ENCODE data around the gene SERPINB8. TPM values are rescaled to one million over a fixed set of nuclear protein-coding genes. Genes with fewer than 3 reads are reported as not detected.
"Not testable (repeated sequence)": the region's sequence is repeated elsewhere in the genome, so short reads cannot be mapped to it uniquely, and the experiment has no call there.

Gene SERPINB8
- 23.5 and 32.0 TPM in 2 replicates for total RNA-seq

- TF ChIP-seq CTCF (IDR thresholded peaks at IDR 0.05; ENCODE audit: insufficient read depth, low read depth, low read length), result no peak
- peak; percentile 95 for DNase-seq (ENCODE audit: low read depth)
- peak within 1 kb of the TSS; percentile 73 for H3K4me3 ChIP-seq (ENCODE audit: low read depth, low read length)
Measured at GRCh38 chr18:63969942-63970808, at the start of gene SERPINB8. Gene SERPINB8, plus strand, starts transcription at chr18:63970081. Its CDS starts 8,228 bp downstream, at chr18:63978309.

- TF ChIP-seq CTCF (IDR thresholded peaks at IDR 0.05; ENCODE audit: insufficient read depth, low read depth, low read length), result no peak
- H3K4me3 ChIP-seq (ENCODE audit: low read depth, low read length), result no peak overlapping the region
- DNase-seq (ENCODE audit: low read depth), result no peak
Measured at GRCh38 chr18:63922049-63922448, 47.8 kb upstream of the SERPINB8 start.

- no peak overlapping the region for H3K4me3 ChIP-seq (ENCODE audit: low read depth, low read length)
- TF ChIP-seq CTCF (IDR thresholded peaks at IDR 0.05; ENCODE audit: insufficient read depth, low read depth, low read length), result no peak
- DNase-seq (ENCODE audit: low read depth), result peak; percentile 80
Measured at GRCh38 chr18:63924551-63924950, 45.3 kb upstream of the SERPINB8 start.

GRCh38 chr18:63928331-63928730 lies 41.5 kb upstream of the SERPINB8 start:
- DNase-seq (ENCODE audit: low read depth), result no peak
- H3K4me3 ChIP-seq (ENCODE audit: low read depth, low read length), result no peak overlapping the region
- no peak for TF ChIP-seq CTCF (IDR thresholded peaks at IDR 0.05; ENCODE audit: insufficient read depth, low read depth, low read length)

- not testable (repeated sequence) for H3K4me3 ChIP-seq (ENCODE audit: low read depth, low read length)
Measured at GRCh38 chr18:63929369-63929768, 40.5 kb upstream of the SERPINB8 start.

GRCh38 chr18:63930773-63931354 lies 39.0 kb upstream of the SERPINB8 start:
- DNase-seq (ENCODE audit: low read depth), result no peak
- no peak for TF ChIP-seq CTCF (IDR thresholded peaks at IDR 0.05; ENCODE audit: insufficient read depth, low read depth, low read length)
- H3K4me3 ChIP-seq (ENCODE audit: low read depth, low read length), result no peak overlapping the region

More at GRCh38 chr18:63929369-63929768, 40.5 kb upstream of the SERPINB8 start:
- not testable (repeated sequence) for DNase-seq (ENCODE audit: low read depth)

GRCh38 chr18:63936156-63936931 lies 33.5 kb upstream of the SERPINB8 start:
- DNase-seq (ENCODE audit: low read depth), result peak; percentile 72

More at GRCh38 chr18:63936156-63936931, 33.5 kb upstream of the SERPINB8 start:
- peak overlapping the region; percentile 69 for H3K4me3 ChIP-seq (ENCODE audit: low read depth, low read length)
- peak; percentile 82 for TF ChIP-seq CTCF (IDR thresholded peaks at IDR 0.05; ENCODE audit: insufficient read depth, low read depth, low read length)
